ENCODE measurements around the gene N4BP2L1.

GRCh38 chr13:32476021-32476731 is 48.2 kb upstream of the N4BP2L1 start:
- TF ChIP-seq POLR2AphosphoS5 (IDR thresholded peaks at IDR 0.05; ENCODE audit: low read depth, low read length), result no peak
- TF ChIP-seq SIN3A (IDR thresholded peaks at IDR 0.05; ENCODE audit: borderline replicate concordance, insufficient read depth, low read length), result no peak
- no peak for TF ChIP-seq FOXP2 (optimal IDR thresholded peaks at IDR 0.05; ENCODE audit: borderline replicate concordance, extremely low read depth, extremely low read length, insufficient read depth)

Data from PFSK-1 (cell line).